HCT116 (cell line): ENCODE data around the gene TRIP10. TPM values are rescaled to one million over a fixed set of nuclear protein-coding genes. Genes with fewer than 3 reads are reported as not detected.

Experiments
- ATAC-seq: fragments of 200-7000 bp; cut with Tn5 transposase; 2 replicates; pipeline ENCODE4 v1.9.1; 2020; ENCODE audit warnings: mild to moderate bottlenecking, moderate library complexity
- BruUV-seq: library from RNA; stranded (reverse); fragments of 400-500 nt; replicated peaks from 2 replicates; lab custom pipeline; 2021; lab: Mats Ljungman, UMichigan
- CTCF ChIA-PET: fragments of 300-600 bp; sonication (Branson Sonifier 250); formaldehyde crosslinking; loops from one replicate; lab custom pipeline; 2021; ENCODE audit warnings: antibody characterized with exemption; lab: Charles Lee
- POLR2A ChIA-PET: fragments of 300-600, 350-600 bp; sonication (Branson Sonifier 250); formaldehyde crosslinking; loops from one replicate; lab custom pipeline; 2021; ENCODE audit warnings: antibody characterized with exemption; lab: Charles Lee
- RAD21 ChIA-PET, 2 experiments: fragments of 300-600 bp; sonication (Branson Sonifier 250); formaldehyde crosslinking; loops; one replicate each; lab custom pipeline; 2023; ENCODE audit warnings: low total read pairs in 2 of 2; ENCODE audit not compliant: uncharacterized antibody in 2 of 2, unreplicated experiment in 2 of 2, low non-redundant PET in 1 of 2; lab: Charles Lee
- DNase-seq: peaks from one replicate; pipeline ENCODE4 v3.0.0-alpha.2; 2010; ENCODE audit warnings: low read depth, low spot score
- H2AFZ ChIP-seq: fragments of 200-600 bp; shearing (Covaris generic), sonication (generic); 2 replicates; pipeline ENCODE4 v1.6.1; 2017; ENCODE audit warnings: low read depth, mixed run types, mixed read lengths, antibody characterized with exemption, low read length; ENCODE audit not compliant: poor library complexity, severe bottlenecking
- H3K27ac ChIP-seq: 2 replicates; pipeline ENCODE4 v1.5.1; 2012; ENCODE audit warnings: low read depth, low read length
- H3K27me3 ChIP-seq: fragments of 200-600 bp; sonication (generic); 2 replicates; pipeline ENCODE4 v1.6.1; 2016; ENCODE audit warnings: mixed run types, low read length, mixed read lengths; ENCODE audit not compliant: insufficient read depth
- H3K36me3 ChIP-seq, 2 experiments: fragments of 200-500 bp in 1 of 2; fragments of 200-600 bp in 1 of 2; sonication (Bioruptor generic) in 1 of 2; sonication (generic) in 1 of 2; 2 replicates each; pipeline versions ENCODE4 v1.5.1 to v1.6.1; 2014 to 2016; ENCODE audit warnings: low read length in 2 of 2, inconsistent platforms in 1 of 2, mixed read lengths in 1 of 2, mixed run types in 1 of 2; ENCODE audit not compliant: insufficient read depth in 2 of 2, control insufficient read depth in 1 of 2
- H3K4me1 ChIP-seq, 2 experiments: fragments of 200-600 bp in 1 of 2; sonication (generic) in 1 of 2; 2 replicates each; pipeline versions ENCODE4 v1.5.1 to v1.6.1; 2012 to 2017; ENCODE audit warnings: low read length in 2 of 2, inconsistent platforms in 1 of 2, mild to moderate bottlenecking in 1 of 2, mixed read lengths in 1 of 2, mixed run types in 1 of 2, moderate library complexity in 1 of 2; ENCODE audit not compliant: insufficient read depth in 2 of 2, control insufficient read depth in 1 of 2
- H3K4me2 ChIP-seq: fragments of 200-600 bp; sonication (generic); 2 replicates; pipeline ENCODE4 v1.6.1; 2017; ENCODE audit warnings: mixed run types, low read length, mixed read lengths
- H3K4me3 ChIP-seq, 2 experiments: fragments of 200-600 bp in 1 of 2; sonication (generic) in 1 of 2; replicated peaks in 1 of 2; 2 replicates each; pipeline ENCODE4 v1.5.1; 2011 to 2016; ENCODE audit warnings: low read length in 2 of 2, control low read depth in 1 of 2, low read depth in 1 of 2, mild to moderate bottlenecking in 1 of 2, mixed read lengths in 1 of 2, mixed run types in 1 of 2
- H3K79me2 ChIP-seq: fragments of 200-600 bp; sonication (generic); 2 replicates; pipeline ENCODE4 v1.6.1; 2017; ENCODE audit warnings: mild to moderate bottlenecking, mixed run types, low read length, moderate library complexity, mixed read lengths; ENCODE audit not compliant: insufficient read depth
- H3K9ac ChIP-seq: fragments of 200-600 bp; sonication (generic); 2 replicates; pipeline ENCODE4 v1.6.1; 2016; ENCODE audit warnings: low read length, mixed read lengths
- H3K9me2 ChIP-seq: fragments of 200-600 bp; sonication (generic), shearing (Covaris generic); 2 replicates; pipeline ENCODE4 v1.6.1; 2017; ENCODE audit warnings: mixed run types, mild to moderate bottlenecking, moderate library complexity; ENCODE audit not compliant: insufficient read depth
- H3K9me3 ChIP-seq, 2 experiments: fragments of 200-500 bp in 1 of 2; fragments of 200-600 bp in 1 of 2; sonication (Bioruptor generic) in 1 of 2; sonication (generic) in 1 of 2; 2 replicates each; pipeline ENCODE4 v1.6.1; 2014 to 2017; ENCODE audit warnings: low read length in 2 of 2, mixed read lengths in 2 of 2, inconsistent platforms in 1 of 2, low read depth in 1 of 2, mild to moderate bottlenecking in 1 of 2, mixed run types in 1 of 2, moderate library complexity in 1 of 2; ENCODE audit not compliant: control insufficient read depth in 1 of 2, insufficient read depth in 1 of 2
- H4K20me1 ChIP-seq: fragments of 200-600 bp; sonication (generic), shearing (Covaris generic); 2 replicates; pipeline ENCODE4 v1.6.1; 2017; ENCODE audit warnings: mixed run types, mild to moderate bottlenecking, moderate library complexity; ENCODE audit not compliant: insufficient read depth
- ATF3 ChIP-seq: IDR thresholded peaks from 2 replicates; pipeline ENCODE4 v1.6.1; 2012
- EZH2 ChIP-seq: fragments of 200-600 bp; sonication (generic); IDR thresholded peaks from 2 replicates; pipeline ENCODE4 v1.6.1; 2017; ENCODE audit warnings: antibody characterized with exemption, mixed run types
- EZH2phosphoT487 ChIP-seq: fragments of 200-600 bp; IDR thresholded peaks from 2 replicates; pipeline ENCODE4 v1.6.1; 2018; ENCODE audit warnings: antibody characterized with exemption, borderline replicate concordance
- FOSL1 ChIP-seq: IDR thresholded peaks from 2 replicates; pipeline ENCODE4 v1.6.1; 2012; ENCODE audit warnings: low read depth
- POLR2AphosphoS5 ChIP-seq: IDR thresholded peaks from 2 replicates; pipeline ENCODE4 v1.6.1; 2011; ENCODE audit warnings: mild to moderate bottlenecking, low read depth, low read length, moderate library complexity
- REST ChIP-seq: IDR thresholded peaks from 2 replicates; pipeline ENCODE4 v1.6.1; 2012; ENCODE audit warnings: low read depth
- SIN3A ChIP-seq: IDR thresholded peaks from 2 replicates; pipeline ENCODE4 v1.6.1; 2012; ENCODE audit warnings: low read depth
- SP1 ChIP-seq: IDR thresholded peaks from 2 replicates; pipeline ENCODE4 v1.6.1; 2012; ENCODE audit warnings: low read depth
- SRF ChIP-seq: IDR thresholded peaks from 2 replicates; pipeline ENCODE4 v1.6.1; 2012; ENCODE audit warnings: low read depth
- TCF7L2 ChIP-seq: IDR thresholded peaks from 2 replicates; pipeline ENCODE4 v1.7.0; 2011; ENCODE audit warnings: borderline replicate concordance, inconsistent platforms; ENCODE audit not compliant: insufficient read depth, insufficient read length; ENCODE audit errors: extremely low read depth
- YY1 ChIP-seq: IDR thresholded peaks from 2 replicates; pipeline ENCODE4 v1.6.1; 2011; ENCODE audit warnings: low read length, low read depth, moderate library complexity, mild to moderate bottlenecking; ENCODE audit not compliant: insufficient replicate concordance; ENCODE audit errors: extremely low read depth
- ZNF274 ChIP-seq: fragments of 200-500 bp; sonication (Bioruptor generic); IDR thresholded peaks from 2 replicates; pipeline ENCODE4 v1.6.1; 2014; ENCODE audit warnings: mild to moderate bottlenecking, low read depth, low read length, inconsistent platforms
- intact Hi-C: fragments of 100-400 bp; cut with micrococcal nuclease; formaldehyde crosslinking; loops from 2 replicates; pipeline ENCODE4 v1.10.0; 2022
- total RNA-seq: library from RNA; stranded (reverse); gene quantifications from one replicate; pipeline ENCODE4 v1.2.1, GENCODE V29; 2021; ENCODE audit not compliant: unreplicated experiment
- TF ChIP-seq, protein P1 (sequence below), 3 experiments: fragments of 200-600 bp in 1 of 3; sonication (generic) in 1 of 3; IDR thresholded peaks in 2 of 3; conservative IDR thresholded peaks in 1 of 3; 2 replicates each; pipeline ENCODE4 v1.5.1; 2012 to 2017; ENCODE audit warnings: low read depth in 2 of 3, low read length in 2 of 3, antibody characterized with exemption in 1 of 3, borderline replicate concordance in 1 of 3, control low read depth in 1 of 3, mild to moderate bottlenecking in 1 of 3, mixed read lengths in 1 of 3, mixed run types in 1 of 3, moderate library complexity in 1 of 3; ENCODE audit not compliant: insufficient read depth in 1 of 3

The TRIP10 gene
- total RNA-seq, 1 experiment from 2014 or later = 111 TPM

DNA sequence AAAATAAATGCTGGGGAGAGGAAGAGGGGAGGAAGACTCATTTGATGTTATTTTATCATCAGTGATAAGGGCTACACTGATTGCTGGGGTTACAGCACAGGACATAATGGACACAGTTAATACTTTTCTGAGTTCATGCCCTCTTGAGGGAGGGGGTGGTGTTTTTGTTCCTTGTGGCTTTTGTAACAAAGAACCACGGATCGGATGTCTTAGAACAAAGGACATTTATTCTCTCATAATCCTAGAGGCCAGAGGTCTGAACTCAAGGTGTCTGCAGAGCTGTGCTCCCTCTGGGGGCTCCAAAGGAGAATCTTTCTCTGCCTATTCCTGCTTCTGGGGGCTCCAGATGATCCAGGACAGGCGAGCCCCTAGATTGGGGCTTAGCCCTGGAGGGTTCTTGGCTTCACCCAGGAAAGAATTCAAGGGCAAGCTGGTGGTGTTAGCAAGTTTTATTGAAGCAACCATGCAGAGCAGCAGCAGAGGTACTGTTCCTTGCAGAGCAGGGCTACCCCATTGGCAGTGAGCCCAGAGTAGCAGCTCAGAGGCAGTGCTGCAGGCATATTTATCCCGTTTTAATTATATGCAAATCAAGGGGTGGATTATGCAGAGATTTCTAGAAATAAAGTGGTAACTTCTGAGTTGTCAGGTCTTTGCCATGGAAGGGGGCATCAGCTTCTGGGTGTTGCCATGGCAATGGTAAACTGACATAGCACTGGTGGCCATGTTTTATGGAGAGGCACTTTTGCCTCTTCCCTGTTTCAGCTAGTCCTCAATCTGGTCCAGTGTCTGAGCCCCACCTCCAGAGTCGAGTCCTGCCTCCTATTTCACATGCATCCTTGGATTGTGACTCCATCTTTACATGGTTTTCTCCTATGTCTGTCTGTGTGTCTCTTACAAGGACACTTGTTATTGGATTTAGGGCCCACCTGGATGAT, 51.0 kb downstream of the TRIP10 start:
- peak overlapping the region; percentile 7; the same call in 1 of the 2 replicates for H3K4me2 ChIP-seq
- no TSS peak for BruUV-seq
- H3K9me2 ChIP-seq = no peaks in the 10 kb centered on the region
- 0 out of 2 replicates have a peak, but pooled peaks have one; percentile 22 for ATAC-seq
- DNase-seq = no peak
- H3K27me3 ChIP-seq = no peaks in the 10 kb centered on the region
- peaks cover 2 to 5% of the 10 kb centered on the region in 2 experiments; a peak in 3 of 4 replicates for H3K4me1 ChIP-seq
- intact Hi-C loops = no loop called here
- no peak overlapping the region for H3K9ac ChIP-seq
- H4K20me1 ChIP-seq = no peaks in the 10 kb centered on the region
- H2AFZ ChIP-seq = no peak overlapping the region
- no peak for TF ChIP-seq EZH2
- no peak for TF ChIP-seq SRF
- H3K36me3 ChIP-seq = no peaks in the 10 kb centered on the region
- ChIA-PET POLR2A (no interaction called here), CTCF (no interaction called here), RAD21 (no interaction called here)
- H3K79me2 ChIP-seq = no peaks in the 10 kb centered on the region
- no peaks in the 10 kb centered on the region; a peak in 1 of 4 replicates for H3K9me3 ChIP-seq
- no peak overlapping the region for H3K27ac ChIP-seq
- no peak overlapping the region for H3K4me3 ChIP-seq

GRCh38 chr19:6791237-6791636, 51.8 kb downstream of the TRIP10 start:
- Histone ChIP-seq H3K9me2 (no peaks in the 10 kb centered on the region), H2AFZ (no peak overlapping the region), H3K9me3 (no peaks in the 10 kb centered on the region; a peak in 1 of 4 replicates), H3K27ac (no peak overlapping the region), H3K36me3 (no peaks in the 10 kb centered on the region), H4K20me1 (no peaks in the 10 kb centered on the region), H3K9ac (no peak overlapping the region), H3K79me2 (no peaks in the 10 kb centered on the region), H3K4me2 (no peak overlapping the region), H3K4me3 (no peak overlapping the region), H3K27me3 (no peaks in the 10 kb centered on the region), H3K4me1 (peaks cover 2 to 5% of the 10 kb centered on the region in 2 experiments; a peak in 3 of 4 replicates)
- ATAC-seq = no peak
- no peak for DNase-seq
- intact Hi-C loops = no loop called here
- CTCF ChIA-PET = no interaction called here
- no TSS peak for BruUV-seq
- RAD21 ChIA-PET = no interaction called here
- POLR2A ChIA-PET = no interaction called here
- no peak for TF ChIP-seq SIN3A
- TF ChIP-seq YY1 = no peak
- no peak for TF ChIP-seq SP1
- no peak for TF ChIP-seq POLR2AphosphoS5
- no peak for TF ChIP-seq REST
- TF ChIP-seq ZNF274 = no peak
- no peak for TF ChIP-seq EZH2phosphoT487
- no peak for TF ChIP-seq TCF7L2
- TF ChIP-seq ATF3 = no peak
- TF ChIP-seq, protein P1, sequence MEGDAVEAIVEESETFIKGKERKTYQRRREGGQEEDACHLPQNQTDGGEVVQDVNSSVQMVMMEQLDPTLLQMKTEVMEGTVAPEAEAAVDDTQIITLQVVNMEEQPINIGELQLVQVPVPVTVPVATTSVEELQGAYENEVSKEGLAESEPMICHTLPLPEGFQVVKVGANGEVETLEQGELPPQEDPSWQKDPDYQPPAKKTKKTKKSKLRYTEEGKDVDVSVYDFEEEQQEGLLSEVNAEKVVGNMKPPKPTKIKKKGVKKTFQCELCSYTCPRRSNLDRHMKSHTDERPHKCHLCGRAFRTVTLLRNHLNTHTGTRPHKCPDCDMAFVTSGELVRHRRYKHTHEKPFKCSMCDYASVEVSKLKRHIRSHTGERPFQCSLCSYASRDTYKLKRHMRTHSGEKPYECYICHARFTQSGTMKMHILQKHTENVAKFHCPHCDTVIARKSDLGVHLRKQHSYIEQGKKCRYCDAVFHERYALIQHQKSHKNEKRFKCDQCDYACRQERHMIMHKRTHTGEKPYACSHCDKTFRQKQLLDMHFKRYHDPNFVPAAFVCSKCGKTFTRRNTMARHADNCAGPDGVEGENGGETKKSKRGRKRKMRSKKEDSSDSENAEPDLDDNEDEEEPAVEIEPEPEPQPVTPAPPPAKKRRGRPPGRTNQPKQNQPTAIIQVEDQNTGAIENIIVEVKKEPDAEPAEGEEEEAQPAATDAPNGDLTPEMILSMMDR (IDR thresholded peaks at IDR 0.05 in 2 of 3, conservative IDR thresholded peaks at IDR 0.05 in 1 of 3; ENCODE audit: borderline replicate concordance in 1 of 3, insufficient read depth in 1 of 3, low read depth in 2 of 3, low read length in 2 of 3) = no peak
- no peak for TF ChIP-seq FOSL1
